Stimulated activated CD8-positive, alpha-beta memory T cell treated with anti-CD3 and anti-CD28 coated beads, Interleukin-7, amount 100 ng/mL, for 4 hours (primary cell): ENCODE data around the gene MYLK3.
A peak's percentile ranks its signal among the peaks of the same experiment; 100 is the strongest.
"Not testable (repeated sequence)": the region's sequence is repeated elsewhere in the genome, so short reads cannot be mapped to it uniquely, and the experiment has no call there.

Experiments
- DNase-seq, 2 donors: peaks; one replicate each; pipeline ENCODE4 v3.0.0-alpha.2; 2020; ENCODE audit warnings: low read depth in 2 of 2

Gene MYLK3

DNA sequence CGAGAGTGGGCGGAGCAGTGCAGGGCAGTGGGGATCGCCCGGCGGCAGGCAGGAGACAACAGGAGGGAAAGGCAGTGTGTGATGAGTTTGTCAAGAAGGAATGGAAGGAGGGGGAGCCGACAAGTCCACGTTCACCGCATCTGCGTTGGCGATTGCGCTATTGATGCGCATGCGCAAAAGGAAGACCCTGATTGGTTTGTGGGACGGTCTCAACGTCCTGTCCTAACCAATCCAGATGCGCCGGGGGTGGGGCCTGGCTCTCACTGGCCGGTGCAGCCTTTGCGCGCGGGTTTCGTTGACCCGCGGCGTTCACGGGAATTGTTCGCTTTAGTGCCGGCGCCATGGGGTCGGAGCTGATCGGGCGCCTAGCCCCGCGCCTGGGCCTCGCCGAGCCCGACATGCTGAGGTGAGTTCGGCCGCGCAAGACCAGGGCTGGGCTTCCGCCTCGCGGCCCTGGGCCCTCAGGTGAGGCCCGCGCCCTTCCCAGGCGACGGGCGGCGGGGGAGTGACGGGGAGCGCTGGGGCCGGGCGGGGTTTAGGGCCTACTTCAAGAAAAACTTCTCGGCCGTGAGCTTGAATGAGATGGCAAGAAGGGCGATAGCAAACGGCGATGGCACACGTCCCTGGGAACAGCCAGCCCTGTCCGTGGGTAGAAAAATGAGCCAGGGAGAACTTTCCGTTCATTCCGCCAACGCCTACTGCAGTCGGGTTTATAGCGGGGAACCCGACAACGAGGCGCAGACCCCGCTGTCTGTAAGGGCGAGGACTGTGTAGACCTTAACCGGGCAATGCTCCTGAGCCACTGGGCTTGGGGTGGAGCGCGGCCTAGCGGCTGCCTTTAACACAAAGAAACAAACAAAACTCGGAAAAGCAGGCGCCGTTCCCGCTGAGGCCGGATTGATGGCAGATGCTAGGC is 58.5 kb downstream of the MYLK3 start, which contains the start of gene ORC6:
Gene ORC6 (plus strand): TSS at position 295 of the 916 bp plus-strand sequence. CDS start 47 bp downstream, at position 342.
- DNase-seq: peak; percentile 94 to 95

GRCh38 chr16:46688654-46689364 is 59.3 kb downstream of the MYLK3 start, which contains the start of gene VPS35:
VPS35 (minus strand) TSS chr16:46689178; CDS start chr16:46689133, 45 bp downstream.
- DNase-seq: peak; percentile 99

DNA sequence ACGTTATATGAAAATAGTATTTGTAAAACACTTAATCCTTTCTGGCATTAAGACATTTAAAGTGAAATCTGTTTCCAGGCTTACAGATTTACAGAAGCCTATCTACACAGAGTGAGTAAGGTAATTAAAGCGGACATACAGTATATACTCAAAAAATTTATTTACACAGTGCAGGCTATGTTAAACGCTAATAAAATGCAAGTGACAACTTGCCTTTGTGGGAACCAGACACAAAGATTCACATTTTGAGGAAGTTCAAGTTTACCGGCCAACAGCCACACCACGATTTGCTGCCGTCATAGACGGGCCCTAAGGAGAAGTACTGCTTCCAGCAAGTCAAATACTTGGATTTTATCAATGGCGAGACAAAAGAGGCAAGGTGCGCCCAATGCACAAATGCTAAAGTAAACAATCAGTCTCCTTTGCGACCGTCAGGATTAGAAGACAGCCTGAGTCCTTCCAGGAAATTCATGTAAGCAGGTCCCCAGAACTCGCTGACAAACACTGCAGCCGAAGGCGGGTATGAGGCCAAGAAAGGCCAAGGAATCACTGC is 60.0 kb downstream of the MYLK3 start:
- no peak for DNase-seq

DNA sequence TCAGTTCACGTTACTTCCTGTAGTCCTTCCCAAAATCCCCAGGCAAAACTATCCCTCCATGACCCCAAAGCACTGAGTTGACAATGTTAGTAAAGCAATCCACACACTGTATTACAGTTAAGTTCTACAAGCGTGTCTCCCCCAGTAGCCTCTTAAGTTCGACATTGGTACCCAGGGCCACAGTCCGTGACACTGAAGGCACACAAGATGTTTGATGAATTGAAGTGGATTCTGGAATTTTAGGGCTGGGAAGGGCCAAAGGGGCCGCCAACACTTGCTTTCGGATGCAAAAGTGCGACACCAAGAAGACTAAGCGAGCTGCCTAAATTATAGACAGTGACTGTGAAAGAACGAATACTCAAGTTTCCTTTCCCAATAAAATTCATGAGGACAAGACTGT is 60.7 kb downstream of the MYLK3 start:
- no peak for DNase-seq

DNA sequence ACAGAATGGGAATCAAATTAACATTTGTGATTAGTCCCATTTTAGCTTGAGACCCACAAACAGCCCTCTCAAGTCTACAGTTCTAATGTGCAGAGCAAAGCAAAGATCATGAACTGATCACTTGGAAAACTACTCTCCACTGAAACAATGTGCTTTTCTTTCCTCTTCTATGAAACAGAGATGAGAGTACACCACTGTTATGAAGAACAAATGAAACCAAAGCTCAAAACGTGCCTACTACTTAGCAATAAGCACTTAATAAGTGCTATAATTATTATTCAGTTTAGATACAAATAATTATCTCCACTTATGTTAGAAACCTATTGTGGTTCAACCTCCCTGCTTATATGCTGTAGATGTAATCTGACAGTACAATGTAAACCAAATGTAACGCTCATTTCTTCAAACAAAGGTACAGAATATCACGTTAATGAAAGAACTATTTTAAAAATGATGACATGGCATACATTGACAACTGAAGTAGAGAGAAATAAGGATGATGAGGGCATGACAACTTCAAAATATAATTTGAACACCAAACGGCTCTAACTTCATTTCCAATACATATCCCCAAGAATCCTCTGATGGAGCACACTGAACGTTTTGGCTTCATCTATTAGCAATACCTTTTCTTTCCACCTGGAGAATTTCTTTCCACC is 61.2 kb downstream of the MYLK3 start:
- DNase-seq: no peak

DNA sequence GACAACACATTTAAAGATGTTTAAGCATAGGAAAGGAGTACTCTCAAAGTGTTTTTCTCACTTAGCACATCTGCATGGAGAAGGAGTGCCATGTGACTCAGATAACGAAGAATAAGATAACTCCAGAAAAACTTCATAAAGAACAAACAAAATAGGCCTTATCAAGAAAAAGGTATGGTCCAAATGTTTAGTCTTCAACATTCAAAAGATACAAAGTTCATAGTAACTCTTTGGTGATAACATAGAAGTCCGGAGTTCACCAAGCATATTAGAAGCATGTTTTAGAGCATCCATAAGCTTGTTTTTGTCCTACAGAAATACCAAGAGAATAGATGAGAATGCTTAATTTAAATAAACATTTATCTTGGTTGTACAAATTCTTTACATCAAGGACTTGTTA is 66.3 kb downstream of the MYLK3 start:
- DNase-seq: not testable (repeated sequence)

- not testable (repeated sequence) for DNase-seq
Measured at GRCh38 chr16:46677943-46678342, 70.2 kb downstream of the MYLK3 start.

DNA sequence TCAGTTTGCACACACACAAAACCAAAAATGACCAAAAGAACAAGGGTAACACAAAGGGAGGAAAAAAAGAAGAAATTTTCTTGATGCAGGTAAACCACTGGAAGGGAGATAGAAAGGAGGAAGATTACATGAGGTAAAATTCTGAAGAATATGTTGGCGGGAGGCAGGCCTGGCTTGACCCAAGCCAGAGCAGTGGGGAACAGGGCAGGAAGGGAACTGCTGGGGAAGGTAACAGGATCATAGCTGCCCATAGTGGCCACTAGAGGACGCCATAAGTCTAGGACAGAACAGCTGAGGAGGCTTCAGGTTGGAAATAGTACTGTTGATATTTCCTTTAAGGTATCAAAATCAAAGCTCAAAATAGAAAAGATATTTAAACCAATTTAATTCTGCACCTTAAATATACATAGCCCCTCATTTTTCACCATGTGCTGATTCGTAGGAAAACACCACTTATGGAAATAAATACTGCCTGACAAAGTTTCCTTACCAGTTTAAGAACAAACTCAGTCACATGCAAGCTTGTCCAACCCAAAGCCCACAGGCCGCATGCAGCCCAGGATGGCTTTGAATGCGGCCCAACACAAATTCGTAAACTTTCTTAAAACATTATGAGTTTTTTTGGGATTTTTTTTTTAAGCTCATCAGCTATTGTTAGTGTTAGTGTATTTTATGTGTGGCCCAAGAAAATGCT is 74.7 kb downstream of the MYLK3 start:
- DNase-seq: peak; percentile 11 to 13

DNA sequence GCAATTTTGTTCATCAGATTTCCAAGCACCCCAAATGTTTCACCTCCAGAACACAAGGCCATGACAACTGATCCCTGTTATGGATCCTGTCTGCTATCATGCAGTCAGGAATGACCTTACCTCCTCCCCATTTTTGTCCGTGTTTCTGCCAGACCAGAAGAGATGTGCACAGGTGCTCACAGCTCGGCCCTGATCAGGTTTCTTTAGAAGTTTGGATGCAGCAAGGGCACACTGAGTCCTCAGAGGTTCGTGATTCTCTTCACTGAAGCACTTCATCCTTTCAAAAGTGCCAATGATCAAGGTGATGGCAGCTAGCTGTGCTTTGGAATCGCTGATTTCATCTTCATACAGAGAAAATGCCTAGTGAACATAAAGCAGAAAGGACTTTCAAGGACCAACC is 86.0 kb downstream of the MYLK3 start:
- no peak for DNase-seq

DNA sequence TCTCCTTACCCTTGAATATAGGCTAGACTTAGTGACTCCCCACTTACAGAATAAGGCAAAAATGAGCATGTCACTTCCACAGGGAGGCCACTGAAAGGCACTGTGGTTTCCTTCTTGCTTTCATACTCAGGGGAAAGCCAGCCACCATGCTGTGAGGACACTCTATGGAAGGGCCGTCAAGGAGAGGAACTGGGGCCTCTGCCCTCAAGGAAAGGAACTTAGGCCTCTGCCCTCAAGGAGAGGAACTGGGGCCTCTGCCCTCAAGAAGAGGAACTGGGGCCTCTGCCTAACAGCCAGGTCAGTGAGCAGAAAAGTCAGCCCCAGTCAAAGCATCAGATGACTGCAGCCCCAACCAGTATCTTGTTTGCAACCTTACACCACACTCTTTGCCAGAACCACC is 89.2 kb downstream of the MYLK3 start:
- DNase-seq: no peak
